ENCODE measurements around the gene PROS1.

The PROS1 gene

GRCh38 chr3:93969997-93970396 lies 3.7 kb downstream of the PROS1 start:
- TF ChIP-seq CTCF (IDR thresholded peaks at IDR 0.05) = no peak

DNA sequence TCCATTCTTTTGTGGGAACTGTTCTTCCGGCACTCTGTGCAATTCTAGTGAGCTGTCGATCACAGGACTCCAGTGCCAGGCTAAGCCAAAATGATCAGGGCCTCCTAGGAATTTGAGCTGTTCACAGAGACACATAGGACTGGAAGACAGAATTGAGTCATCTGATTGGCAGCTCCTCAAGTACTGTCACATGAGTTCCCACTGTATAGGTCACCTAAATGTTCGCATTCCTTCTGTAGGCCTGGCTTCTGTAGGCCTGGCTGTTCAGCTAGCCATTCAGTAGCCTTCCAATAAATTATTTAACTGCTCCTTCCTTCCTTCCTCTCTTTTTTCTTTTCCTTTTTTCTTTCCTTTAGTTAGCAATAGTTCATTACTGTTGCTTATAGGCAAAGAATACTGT lies 4.3 kb downstream of the PROS1 start:
- TF ChIP-seq CTCF (IDR thresholded peaks at IDR 0.05) = no peak

GRCh38 chr3:93962798-93963197 lies 10.9 kb downstream of the PROS1 start:
- no peak for TF ChIP-seq CTCF (IDR thresholded peaks at IDR 0.05)

GRCh38 chr3:93961489-93961888 lies 12.2 kb downstream of the PROS1 start:
- TF ChIP-seq CTCF (IDR thresholded peaks at IDR 0.05) = no peak

DNA sequence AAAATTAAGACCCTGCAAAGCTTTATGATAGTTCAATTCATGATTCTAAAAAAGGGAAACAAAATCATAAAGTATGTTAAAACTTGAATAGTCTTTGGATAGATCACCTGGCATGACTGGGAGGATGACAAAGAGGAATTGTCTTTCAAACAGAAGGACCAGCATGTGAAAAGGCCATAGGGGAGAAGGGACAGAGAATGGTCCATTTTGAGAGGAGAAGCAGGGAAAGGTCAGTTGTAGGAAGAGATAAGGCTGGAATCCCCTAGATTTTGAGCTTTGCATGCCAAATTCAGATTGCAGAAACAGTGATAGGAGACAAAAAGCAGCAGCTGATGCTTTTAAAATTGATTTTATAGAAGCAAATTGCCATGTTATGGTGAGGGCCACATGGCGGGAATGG lies 12.7 kb downstream of the PROS1 start:
- TF ChIP-seq CTCF (IDR thresholded peaks at IDR 0.05) = no peak

GRCh38 chr3:93936549-93936948 lies 37.1 kb downstream of the PROS1 start:
- TF ChIP-seq CTCF (IDR thresholded peaks at IDR 0.05) = no peak

- no peak for TF ChIP-seq CTCF (IDR thresholded peaks at IDR 0.05)
Measured at GRCh38 chr3:93934366-93935046, 39.2 kb downstream of the PROS1 start.
